A549 treated with CORT108297 at 1 μM for 4 hours (cell line): Measurements from ENCODE around the gene HOXD8. TPM values are rescaled to one million over a fixed set of nuclear protein-coding genes. Genes with fewer than 3 reads are reported as not detected.

ENCODE experiments used
- total RNA-seq: library from RNA; stranded (reverse); fragments of 200-300 nt; extraction: Qiagen RNA extraction; gene quantifications from 5 replicates; pipeline ENCODE4 v1.2.3, GENCODE V29; 2022

Gene HOXD8
- total RNA-seq = 4.6 to 6.1 TPM (median 5.4 TPM) in 5 replicates

GRCh38 chr2:176128982-176129796, at the start of gene HOXD8:
TSS of gene HOXD8 (plus strand) at chr2:176129705. CDS start at chr2:176130367, 662 bp downstream.

GRCh38 chr2:176083796-176084261, 45.7 kb upstream of the HOXD8 start, which contains the start of gene EVX2:
TSS of gene EVX2 (minus strand) at chr2:176083962. CDS start at chr2:176083776, 186 bp downstream.

GRCh38 chr2:176092270-176093144, 37.0 kb upstream of the HOXD8 start, which contains the start of gene HOXD13:
TSS of gene HOXD13 (plus strand) at chr2:176092721. CDS start at chr2:176092891, 170 bp downstream.

GRCh38 chr2:176099728-176100546, 29.6 kb upstream of the HOXD8 start, which contains the start of gene HOXD12:
TSS of gene HOXD12 (plus strand) at chr2:176099795. CDS start at chr2:176099802, 7 bp downstream.

GRCh38 chr2:176106581-176107539, 22.6 kb upstream of the HOXD8 start, which contains the start of gene HOXD11:
TSS of gene HOXD11 (plus strand) at chr2:176107280. CDS start at chr2:176107356, 76 bp downstream.

GRCh38 chr2:176115883-176116813, 13.4 kb upstream of the HOXD8 start, which contains the start of gene HOXD10:
TSS of gene HOXD10 (plus strand) at chr2:176116778. CDS start at chr2:176116834, 56 bp downstream.

GRCh38 chr2:176122683-176123410, 6.7 kb upstream of the HOXD8 start, which contains the start of gene HOXD9:
TSS of gene HOXD9 (plus strand) at chr2:176122719. CDS start at chr2:176122769, 50 bp downstream.

GRCh38 chr2:176151442-176152287, 22.2 kb downstream of the HOXD8 start, which contains the start of gene HOXD4:
TSS of gene HOXD4 (plus strand) at chr2:176151550. CDS start at chr2:176151634, 84 bp downstream.

GRCh38 chr2:176156807-176157498, 27.4 kb downstream of the HOXD8 start, which contains the start of gene HOXD3:
TSS of gene HOXD3 (plus strand) at chr2:176157307. CDS start at chr2:176169115, 11,808 bp downstream.

Other genes with a start within 250 kb of the HOXD8 start
- gene LNPK, start 127.4 kb upstream of the HOXD8 start, total RNA-seq = 11.8 to 15.1 TPM (median 13.1 TPM) in 5 replicates
- gene EVX2, start 45.7 kb upstream of the HOXD8 start, total RNA-seq = not detected in 5 replicates
- 0.16 to 0.27 TPM (median 0.23 TPM) in 5 replicates for gene HOXD13, start 37.0 kb upstream of the HOXD8 start, total RNA-seq
- gene HOXD12, start 29.9 kb upstream of the HOXD8 start, total RNA-seq = not detected in 5 replicates
- gene HOXD11, start 22.4 kb upstream of the HOXD8 start, total RNA-seq = 6.2 to 9.1 TPM (median 7.8 TPM) in 5 replicates
- gene HOXD10, start 12.9 kb upstream of the HOXD8 start, total RNA-seq = 5.3 to 7.2 TPM (median 6.8 TPM) in 5 replicates
- 0.82 to 1.7 TPM (median 1.5 TPM) in 5 replicates for gene HOXD9, start 7.0 kb upstream of the HOXD8 start, total RNA-seq
- 0.14 to 0.62 TPM (median 0.49 TPM) in 5 replicates for gene HOXD4, start 21.8 kb downstream of the HOXD8 start, total RNA-seq
- gene HOXD3, start 27.6 kb downstream of the HOXD8 start, total RNA-seq = 0.08 to 0.30 TPM (median 0.18 TPM) in 4 of 5 replicates, not detected in the other
- gene HOXD1, start 59.0 kb downstream of the HOXD8 start, total RNA-seq = 0.16 to 0.32 TPM (median 0.18 TPM) in 5 replicates
- gene MTX2, start 139.7 kb downstream of the HOXD8 start, total RNA-seq = 43.5 to 51.0 TPM (median 44.2 TPM) in 5 replicates